Mucosa of stomach (tissue), 1 donor: Measurements from ENCODE around the gene MAN2A1.
"Not testable (repeated sequence)": the region's sequence is repeated elsewhere in the genome, so short reads cannot be mapped to it uniquely, and the experiment has no call there.

Source experiments
- H3K27me3 ChIP-seq: one replicate; pipeline ENCODE4 v1.7.0; 2013; ENCODE audit warnings: mild to moderate bottlenecking, low read length; ENCODE audit not compliant: control insufficient read depth, insufficient read depth
- H3K36me3 ChIP-seq: one replicate; pipeline ENCODE4 v1.7.0; 2013; ENCODE audit warnings: low read length; ENCODE audit not compliant: control insufficient read depth, insufficient read depth
- H3K4me1 ChIP-seq: one replicate; pipeline ENCODE4 v1.7.0; 2013; ENCODE audit warnings: mild to moderate bottlenecking, low read length; ENCODE audit not compliant: control insufficient read depth, insufficient read depth
- H3K4me3 ChIP-seq: one replicate; pipeline ENCODE4 v1.7.0; 2013; ENCODE audit warnings: low read length
- H3K9ac ChIP-seq: one replicate; pipeline ENCODE4 v1.7.0; 2013; ENCODE audit warnings: mild to moderate bottlenecking, low read length, moderate library complexity
- H3K9me3 ChIP-seq: one replicate; pipeline ENCODE4 v1.7.0; 2013; ENCODE audit warnings: mild to moderate bottlenecking, low read length, moderate library complexity; ENCODE audit not compliant: control insufficient read depth
- donor health status: Pancreatic carcinoma.

The MAN2A1 gene

GRCh38 chr5:109743770-109744212 lies 54.1 kb downstream of the MAN2A1 start:
- Histone ChIP-seq H3K4me1 (peaks cover 19% of the 10 kb centered on the region), H3K36me3 (no peaks in the 10 kb centered on the region), H3K9ac (no peak overlapping the region), H3K9me3 (no peaks in the 10 kb centered on the region), H3K4me3 (no peak overlapping the region), H3K27me3 (no peaks in the 10 kb centered on the region)

GRCh38 chr5:109744261-109744660 lies 54.5 kb downstream of the MAN2A1 start:
- Histone ChIP-seq H3K4me1 (peaks cover 19% of the 10 kb centered on the region), H3K9me3 (no peaks in the 10 kb centered on the region), H3K4me3 (no peak overlapping the region), H3K9ac (no peak overlapping the region), H3K36me3 (no peaks in the 10 kb centered on the region), H3K27me3 (no peaks in the 10 kb centered on the region)

GRCh38 chr5:109748546-109748945 lies 58.8 kb downstream of the MAN2A1 start:
- Histone ChIP-seq H3K36me3 (no peaks in the 10 kb centered on the region), H3K4me3 (no peak overlapping the region), H3K9ac (no peak overlapping the region), H3K9me3 (no peaks in the 10 kb centered on the region), H3K27me3 (no peaks in the 10 kb centered on the region), H3K4me1 (peaks cover 5% of the 10 kb centered on the region)

GRCh38 chr5:109750463-109750862 lies 60.7 kb downstream of the MAN2A1 start:
- no peak overlapping the region for H3K9ac ChIP-seq
- H3K4me3 ChIP-seq: no peak overlapping the region
- no peaks in the 10 kb centered on the region for H3K36me3 ChIP-seq
- peaks cover 10% of the 10 kb centered on the region for H3K4me1 ChIP-seq
- no peaks in the 10 kb centered on the region for H3K9me3 ChIP-seq
- no peaks in the 10 kb centered on the region for H3K27me3 ChIP-seq

GRCh38 chr5:109753279-109753678 lies 63.6 kb downstream of the MAN2A1 start:
- Histone ChIP-seq H3K27me3 (no peaks in the 10 kb centered on the region), H3K36me3 (no peaks in the 10 kb centered on the region), H3K4me3 (no peak overlapping the region), H3K9me3 (no peaks in the 10 kb centered on the region), H3K4me1 (peaks cover 10% of the 10 kb centered on the region), H3K9ac (no peak overlapping the region)

- Histone ChIP-seq H3K9ac (no peak overlapping the region), H3K4me1 (peaks cover 10% of the 10 kb centered on the region), H3K36me3 (no peaks in the 10 kb centered on the region)
Measured at GRCh38 chr5:109754319-109754718, 64.6 kb downstream of the MAN2A1 start.

GRCh38 chr5:109755761-109756160 lies 66.0 kb downstream of the MAN2A1 start:
- Histone ChIP-seq H3K36me3 (no peaks in the 10 kb centered on the region), H3K27me3 (no peaks in the 10 kb centered on the region), H3K4me3 (no peak overlapping the region), H3K9ac (no peak overlapping the region), H3K4me1 (peaks cover 10% of the 10 kb centered on the region), H3K9me3 (no peaks in the 10 kb centered on the region)

More at GRCh38 chr5:109754319-109754718, 64.6 kb downstream of the MAN2A1 start:
- Histone ChIP-seq H3K4me3 (no peak overlapping the region), H3K9me3 (no peaks in the 10 kb centered on the region), H3K27me3 (no peaks in the 10 kb centered on the region)

- H3K27me3 ChIP-seq: no peaks in the 10 kb centered on the region
- H3K36me3 ChIP-seq: no peaks in the 10 kb centered on the region
- H3K9ac ChIP-seq: no peak overlapping the region
- H3K9me3 ChIP-seq: no peaks in the 10 kb centered on the region
- peaks cover 10% of the 10 kb centered on the region for H3K4me1 ChIP-seq
- no peak overlapping the region for H3K4me3 ChIP-seq
Measured at GRCh38 chr5:109756543-109757185, 66.9 kb downstream of the MAN2A1 start.

GRCh38 chr5:109757490-109757889 lies 67.8 kb downstream of the MAN2A1 start:
- Histone ChIP-seq H3K36me3 (no peaks in the 10 kb centered on the region), H3K4me1 (peaks cover 10% of the 10 kb centered on the region), H3K4me3 (no peak overlapping the region), H3K9me3 (no peaks in the 10 kb centered on the region), H3K9ac (no peak overlapping the region), H3K27me3 (no peaks in the 10 kb centered on the region)

GRCh38 chr5:109759306-109759705 lies 69.6 kb downstream of the MAN2A1 start:
- Histone ChIP-seq H3K4me1 (peaks cover under 1% of the 10 kb centered on the region), H3K4me3 (no peak overlapping the region), H3K9me3 (no peaks in the 10 kb centered on the region), H3K36me3 (no peaks in the 10 kb centered on the region), H3K27me3 (no peaks in the 10 kb centered on the region), H3K9ac (no peak overlapping the region)

- H3K27me3 ChIP-seq, H3K4me1 ChIP-seq, H3K9me3 ChIP-seq, H3K9ac ChIP-seq, H3K4me3 ChIP-seq, H3K36me3 ChIP-seq: not testable (repeated sequence)
Measured at GRCh38 chr5:109760130-109760529, 70.4 kb downstream of the MAN2A1 start.

GRCh38 chr5:109762821-109763220 lies 73.1 kb downstream of the MAN2A1 start:
- Histone ChIP-seq H3K9ac (no peak overlapping the region), H3K27me3 (no peaks in the 10 kb centered on the region), H3K9me3 (no peaks in the 10 kb centered on the region), H3K4me1 (no peaks in the 10 kb centered on the region), H3K4me3 (no peak overlapping the region), H3K36me3 (no peaks in the 10 kb centered on the region)
